HepG2 (cell line): ENCODE data around the gene DOCK2. TPM values are rescaled to one million over a fixed set of nuclear protein-coding genes. Genes with fewer than 3 reads are reported as not detected.

Experiments
- ATAC-seq: fragments of 200-7000 bp; cut with Tn5 transposase; 3 replicates; pipeline ENCODE4 v1.9.1; 2020; ENCODE audit warnings: mild to moderate bottlenecking, moderate library complexity
- BruUV-seq: library from RNA; stranded (reverse); fragments of 400-500 nt; replicated peaks from 2 replicates; lab custom pipeline; 2021; lab: Mats Ljungman, UMichigan
- CTCF ChIA-PET: fragments of 300-600 bp; formaldehyde crosslinking; extraction: SDS; loops from one replicate; lab custom pipeline; 2021; ENCODE audit warnings: low total read pairs, inconsistent platforms, low intra/inter-chr PET ratio; lab: Yijun Ruan, JAX
- POLR2A ChIA-PET: fragments of 350-600 bp; sonication (Branson Sonifier 250); formaldehyde crosslinking; loops from one replicate; lab custom pipeline; 2020; ENCODE audit warnings: antibody characterized with exemption, inconsistent platforms; lab: Yijun Ruan, JAX
- DNase-seq: peaks from one replicate; pipeline ENCODE4 v3.0.0-alpha.2; 2015; ENCODE audit warnings: low spot score
- FAIRE-seq: peaks from 3 replicates; lab custom pipeline; 2011; peaks lifted over from hg19 to GRCh38; lab: Jason Lieb, UNC
- H2AFZ ChIP-seq: one replicate; pipeline ENCODE4 v1.6.1; 2011; ENCODE audit warnings: low read length, inconsistent platforms
- H3K27ac ChIP-seq: fragments of 300-600 bp; 3 replicates; pipeline ENCODE4 v1.8.0; 2011; ENCODE audit warnings: mixed run types, mild to moderate bottlenecking, mixed read lengths, low read length, inconsistent platforms; ENCODE audit not compliant: insufficient read depth; ENCODE audit errors: extremely low read length
- H3K27me3 ChIP-seq, 2 experiments: fragments of 200-600 bp in 1 of 2; 2 replicates in 1 of 2; 3 replicates in 1 of 2; pipeline versions ENCODE4 v1.6.0 to v1.8.0; 2011; ENCODE audit warnings: low read length in 2 of 2, mild to moderate bottlenecking in 2 of 2, moderate library complexity in 2 of 2, inconsistent platforms in 1 of 2; ENCODE audit not compliant: insufficient read depth in 2 of 2, control insufficient read depth in 1 of 2
- H3K36me3 ChIP-seq, 2 experiments: fragments of 200-600 bp in 1 of 2; replicated peaks in 1 of 2; 2 replicates in 1 of 2; 3 replicates in 1 of 2; pipeline versions ENCODE4 v1.5.1 to v1.8.0; 2011; ENCODE audit warnings: low read length in 2 of 2, inconsistent platforms in 1 of 2; ENCODE audit not compliant: insufficient read depth in 2 of 2, control insufficient read depth in 1 of 2
- H3K4me1 ChIP-seq: 2 replicates; pipeline ENCODE4 v1.5.1; 2012; ENCODE audit warnings: low read length, inconsistent platforms; ENCODE audit not compliant: insufficient read depth
- H3K4me2 ChIP-seq: 2 replicates; pipeline ENCODE4 v1.6.0; 2011; ENCODE audit warnings: low read depth, low read length, inconsistent platforms
- H3K4me3 ChIP-seq, 3 experiments: fragments of 200-600 bp in 1 of 3; sonication (generic), shearing (Covaris generic) in 1 of 3; replicated peaks in 1 of 3; 2 replicates each; pipeline ENCODE4 v1.5.1; 2011 to 2016; ENCODE audit warnings: low read length in 3 of 3, inconsistent platforms in 2 of 3, low read depth in 2 of 3, mild to moderate bottlenecking in 2 of 3, control low read depth in 1 of 3, mixed read lengths in 1 of 3; ENCODE audit not compliant: insufficient read depth in 1 of 3
- H3K79me2 ChIP-seq: one replicate; pipeline ENCODE4 v1.6.1; 2011; ENCODE audit warnings: low read length, inconsistent platforms; ENCODE audit not compliant: insufficient read depth
- H3K9ac ChIP-seq: 2 replicates; pipeline ENCODE4 v1.6.0; 2011; ENCODE audit warnings: mild to moderate bottlenecking, low read depth, low read length, inconsistent platforms; ENCODE audit not compliant: insufficient read depth
- H3K9me3 ChIP-seq: 2 replicates; pipeline ENCODE4 v1.5.1; 2012; ENCODE audit warnings: mild to moderate bottlenecking, low read length
- H4K20me1 ChIP-seq: 2 replicates; pipeline ENCODE4 v1.6.0; 2011; ENCODE audit warnings: inconsistent platforms, mild to moderate bottlenecking, low read length, moderate library complexity; ENCODE audit not compliant: insufficient read depth
- ARID5B ChIP-seq: IDR thresholded peaks from 2 replicates; pipeline ENCODE4 v1.4.0; 2020; ENCODE audit warnings: mild to moderate bottlenecking, missing genetic modification reagents
- ELF4 ChIP-seq: sonication (generic); formaldehyde crosslinking; IDR thresholded peaks from 2 replicates; pipeline ENCODE4 v1.5.0; 2020; ENCODE audit warnings: missing genetic modification reagents, mild to moderate bottlenecking, moderate library complexity, borderline replicate concordance
- GTF2F1 ChIP-seq: fragments of 150-350 bp; IDR thresholded peaks from 2 replicates; pipeline ENCODE4 v1.6.1; 2014; ENCODE audit warnings: low read length
- NR2F6 ChIP-seq, 2 experiments: IDR thresholded peaks; 2 replicates each; pipeline ENCODE4 v1.6.1; 2016; ENCODE audit warnings: antibody characterized with exemption in 1 of 2, mild to moderate bottlenecking in 1 of 2
- TEAD3 ChIP-seq: optimal IDR thresholded peaks from 2 replicates; pipeline ENCODE3; 2016; ENCODE audit warnings: borderline replicate concordance
- U2AF1 ChIP-seq: fragments of 200-400 bp; formaldehyde crosslinking; optimal IDR thresholded peaks from 2 replicates; pipeline ENCODE3; 2017; ENCODE audit warnings: mild to moderate bottlenecking, low read depth, low read length
- ZMAT3 ChIP-seq: sonication (generic); formaldehyde crosslinking; conservative IDR thresholded peaks from 2 replicates; pipeline ENCODE4 v1.7.0; 2021; ENCODE audit warnings: missing genetic modification reagents
- ZNF687 ChIP-seq: sonication (generic); formaldehyde crosslinking; IDR thresholded peaks from 2 replicates; pipeline ENCODE4 v1.5.1; 2020; ENCODE audit warnings: mild to moderate bottlenecking, missing genetic modification reagents, moderate library complexity
- ZSCAN12 ChIP-seq: sonication (generic); formaldehyde crosslinking; IDR thresholded peaks from 2 replicates; pipeline ENCODE4 v1.9.0; 2021; ENCODE audit warnings: mild to moderate bottlenecking, missing genetic modification reagents
- WGBS: methylation state at CpG from one replicate; pipeline ENCODE4 v1.1.6; 2017; ENCODE audit warnings: low lambda C conversion rate; 5-methylcytosine and 5-hydroxymethylcytosine counted together
- in situ Hi-C: cut with HindIII; loops from 2 replicates; pipeline ENCODE4 v1.10.0; 2017; ENCODE audit warnings: low pct_unique_long_range_greater_than_20kb; ENCODE audit not compliant: extremely low pct_ligation_motif_present
- intact Hi-C: fragments of 100-400 bp; cut with micrococcal nuclease; formaldehyde crosslinking; loops from one replicate; pipeline ENCODE4 v1.10.0; 2022; ENCODE audit not compliant: unreplicated experiment
- polyA plus RNA-seq, 8 experiments: library from polyadenylated mRNA; depleted of rRNA in 3 of 8; stranded (reverse) in 7 of 8; unstranded in 1 of 8; fragments of >200 nt; fragmentation: Illumina TruSeq in 4 of 8; extraction: Trizol in 4 of 8; gene quantifications; 2 replicates each; pipeline versions ENCODE4 v1.2.1 to v1.2.3, GENCODE V29; 2011 to 2016; ENCODE audit warnings: low read depth in 4 of 8, missing spikeins in 1 of 8, mixed read lengths in 1 of 8; ENCODE audit not compliant: insufficient read depth in 1 of 8
- total RNA-seq, 5 experiments: library from RNA; depleted of rRNA; stranded (reverse); fragments of >200 nt; fragmentation: Illumina TruSeq; extraction: Trizol; gene quantifications; 2 replicates each; pipeline ENCODE4 v1.2.3, GENCODE V29; 2016; ENCODE audit warnings: low read depth in 1 of 5

DOCK2 gene
- total and polyA plus RNA-seq, 2 of the 13 experiments (the other 11 are each of a cell fraction or from before 2014, with no cell fraction given), result not detected

GRCh38 chr5:169897481-169897880, 260.4 kb downstream of the DOCK2 start:
- FAIRE-seq (no peak), DNase-seq (no peak), ATAC-seq (no peak)
- Histone ChIP-seq H3K27ac (no peak overlapping the region), H3K27me3 (no peaks in the 10 kb centered on the region; a peak in 2 of 5 replicates), H3K79me2 (no peaks in the 10 kb centered on the region), H3K4me3 (no peak overlapping the region), H4K20me1 (no peaks in the 10 kb centered on the region), H3K36me3 (no peaks in the 10 kb centered on the region), H3K4me2 (no peak overlapping the region), H3K9me3 (no peaks in the 10 kb centered on the region), H2AFZ (no peak overlapping the region), H3K9ac (no peak overlapping the region), H3K4me1 (no peaks in the 10 kb centered on the region)
- in situ Hi-C loops, result no loop called here
- no peak for TF ChIP-seq NR2F6 (IDR thresholded peaks at IDR 0.05)
- no peak for TF ChIP-seq NR2F6 (CRISPR knock-in tag; IDR thresholded peaks at IDR 0.05)
- TF ChIP-seq GTF2F1, result no peak
- TF ChIP-seq ELF4 (CRISPR knock-in tag), result no peak
- no peak for TF ChIP-seq ZMAT3 (CRISPR knock-in tag)
- TF ChIP-seq TEAD3 (CRISPR knock-in tag), result no peak
- no peak for TF ChIP-seq ZSCAN12 (CRISPR knock-in tag)
- TF ChIP-seq ARID5B (CRISPR knock-in tag), result no peak
- TF ChIP-seq ZNF687 (CRISPR knock-in tag), result no peak
- no peak for TF ChIP-seq U2AF1
- intact Hi-C loops, result no loop called here
- BruUV-seq, result no TSS peak
- WGBS, result 19% methylated on average over 4 of the region's 4 CpGs
- POLR2A ChIA-PET, result no interaction called here
- CTCF ChIA-PET, result no interaction called here
